HG02943 (cell line): Measurements from ENCODE around the gene TRAF6.

ENCODE experiments used
- ATAC-seq: cut with Tn5 transposase; IDR thresholded peaks from one replicate; pipeline ENCODE4 v1.9.1; 2021; ENCODE audit warnings: mild to moderate bottlenecking, low read depth, moderate library complexity; ENCODE audit not compliant: unreplicated experiment

The TRAF6 gene

DNA sequence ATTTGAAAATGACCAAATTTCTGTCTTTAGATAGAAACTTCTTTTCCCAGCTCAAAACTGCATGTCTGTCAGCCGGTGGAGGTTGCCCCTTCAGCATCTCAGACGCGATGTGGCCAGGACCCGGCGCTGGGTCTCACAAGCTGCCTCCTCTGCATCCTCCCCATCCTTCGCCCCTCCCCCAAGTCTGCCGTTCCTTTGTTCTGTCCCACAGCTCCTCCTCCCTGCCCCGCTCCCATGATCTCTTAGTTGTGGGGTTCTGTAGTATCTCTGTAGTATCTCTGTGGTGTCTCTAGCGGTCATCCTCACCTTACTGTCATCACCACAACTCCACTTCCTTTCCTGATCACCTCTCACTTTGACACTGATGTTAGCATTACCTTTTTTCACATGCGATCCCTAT is 49.9 kb downstream of the TRAF6 start:
- ATAC-seq: no peak

DNA sequence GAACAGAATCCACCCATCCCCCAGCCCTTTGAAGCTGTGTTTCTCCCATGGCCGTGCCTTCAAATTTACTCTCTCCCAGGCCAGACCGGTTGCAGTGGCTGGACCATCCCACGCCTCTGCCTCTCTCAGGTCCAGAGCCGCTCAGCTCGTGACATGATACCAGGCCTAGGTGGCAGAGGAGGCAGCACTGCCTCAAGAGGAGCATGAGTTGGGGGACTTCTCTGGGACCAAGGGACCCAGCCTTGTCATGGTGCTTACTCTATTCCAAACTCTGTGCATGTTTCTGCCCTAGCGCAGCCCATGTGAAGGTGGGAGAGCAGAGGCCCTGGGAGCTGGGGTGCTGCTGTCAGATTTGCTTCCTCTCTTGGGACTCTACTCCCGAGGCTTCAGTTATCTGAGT is 51.0 kb downstream of the TRAF6 start:
- ATAC-seq: no peak

DNA sequence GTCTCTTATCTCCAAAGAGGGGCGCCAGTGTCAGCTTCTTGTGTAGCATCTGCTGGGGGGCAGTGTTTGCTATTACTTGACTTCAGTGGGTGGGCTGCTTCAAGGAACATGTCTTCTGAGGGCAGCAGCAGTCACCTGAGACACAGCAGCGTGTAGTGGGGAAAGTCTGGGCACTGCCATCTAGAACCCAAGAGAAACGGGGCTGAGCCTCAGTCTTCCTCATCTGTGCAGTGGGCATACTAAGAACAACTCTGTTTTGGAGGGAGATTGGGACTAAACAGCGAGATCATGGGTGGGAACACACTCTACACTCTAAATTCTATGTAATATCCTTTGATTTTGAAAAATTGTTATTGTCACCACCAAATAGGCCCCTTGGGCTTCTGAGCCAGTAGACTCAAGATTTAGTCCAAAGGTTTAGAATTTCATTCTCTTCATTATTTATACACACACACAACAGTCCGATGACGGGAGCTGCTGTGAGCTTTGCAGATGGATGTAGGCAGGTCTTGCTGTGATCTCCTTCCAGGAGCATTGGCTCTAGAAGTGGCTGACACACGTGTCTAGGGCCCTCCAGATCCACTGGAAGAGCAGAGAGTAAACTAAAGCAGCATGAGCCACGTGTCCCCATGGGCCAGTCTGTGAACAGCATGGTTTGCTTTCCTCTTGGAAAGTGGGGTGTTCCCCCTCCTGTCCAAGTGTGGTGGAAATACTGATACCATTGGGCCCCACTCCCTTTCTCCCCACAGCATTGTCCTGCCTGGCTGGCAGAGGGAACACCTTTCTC is 51.8 kb downstream of the TRAF6 start:
- no peak for ATAC-seq

DNA sequence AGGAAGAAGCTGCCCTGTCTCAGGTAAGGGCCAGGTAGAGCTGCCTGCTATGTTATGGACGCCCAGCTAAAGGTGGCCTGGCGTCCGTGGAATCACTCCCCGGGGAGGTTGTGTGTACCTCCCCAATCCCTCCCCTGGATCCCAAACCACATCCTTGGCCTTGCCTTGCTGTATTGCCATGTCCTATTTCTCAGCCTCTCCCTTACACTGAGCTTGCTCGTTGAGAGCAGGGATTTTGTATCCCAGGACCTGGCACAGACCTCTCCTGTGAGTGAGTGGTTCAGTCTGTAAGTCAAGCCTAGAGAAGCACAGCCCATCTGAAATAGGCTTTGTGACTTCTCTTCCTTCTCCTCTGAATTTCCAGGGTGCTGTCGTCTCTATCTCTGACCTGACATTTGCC is 53.9 kb downstream of the TRAF6 start:
- no peak for ATAC-seq

DNA sequence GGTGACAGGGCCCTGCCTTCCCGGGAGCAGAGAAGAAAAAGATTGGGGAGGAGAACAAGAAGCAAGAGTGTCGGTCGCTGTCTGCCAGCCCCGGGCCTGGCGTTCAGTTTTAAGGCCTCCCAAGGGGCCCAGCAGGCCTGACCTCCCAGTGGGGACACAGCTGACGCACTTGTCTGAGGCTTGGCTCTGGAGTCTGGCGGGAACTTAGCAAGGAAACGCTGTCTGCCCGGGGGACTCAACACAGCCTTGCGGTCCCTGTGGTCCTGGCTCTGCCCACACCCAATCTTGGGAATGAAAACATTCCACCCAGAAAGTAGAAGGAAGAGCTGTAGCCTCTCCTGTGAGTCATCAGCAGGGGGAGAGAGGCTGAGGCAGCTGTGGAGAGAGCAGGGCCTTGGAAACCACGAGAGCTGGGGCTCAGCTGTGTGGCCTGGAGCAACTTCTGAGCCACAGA is 54.4 kb downstream of the TRAF6 start:
- ATAC-seq: no peak

DNA sequence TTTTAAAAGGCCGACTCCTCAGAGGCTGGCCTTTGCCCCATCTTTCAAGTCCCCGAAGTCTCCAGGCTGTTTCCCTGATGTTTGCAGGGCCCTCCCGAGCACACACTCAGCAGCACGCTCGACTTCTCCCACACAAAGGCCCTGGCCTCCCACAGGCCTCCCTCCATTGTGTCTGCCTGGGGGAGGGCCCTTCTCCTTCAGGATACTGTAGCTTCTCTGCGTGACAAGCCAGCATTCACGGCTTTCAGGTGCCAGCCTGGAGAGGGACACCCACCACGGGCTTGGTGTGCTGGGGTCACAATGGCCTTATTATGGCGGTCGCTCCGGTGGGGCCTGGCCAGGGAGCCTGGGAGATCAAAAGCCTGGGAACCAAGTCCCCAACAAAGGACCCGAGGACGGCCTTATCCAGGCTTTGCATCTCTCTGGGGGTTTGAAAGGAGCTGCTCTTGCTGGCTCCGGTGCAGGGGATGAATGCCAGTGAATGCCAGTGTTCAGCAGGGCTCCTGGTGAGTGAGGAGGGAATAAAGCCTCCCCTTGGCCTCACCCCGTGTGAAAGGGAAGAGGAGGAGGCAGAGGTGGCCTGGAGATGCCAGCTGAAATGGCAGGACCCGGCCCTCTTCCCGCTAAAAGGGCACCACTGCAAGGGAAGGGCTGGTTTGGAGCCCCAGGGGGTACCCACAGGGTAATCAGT is 55.0 kb downstream of the TRAF6 start:
- no peak for ATAC-seq

DNA sequence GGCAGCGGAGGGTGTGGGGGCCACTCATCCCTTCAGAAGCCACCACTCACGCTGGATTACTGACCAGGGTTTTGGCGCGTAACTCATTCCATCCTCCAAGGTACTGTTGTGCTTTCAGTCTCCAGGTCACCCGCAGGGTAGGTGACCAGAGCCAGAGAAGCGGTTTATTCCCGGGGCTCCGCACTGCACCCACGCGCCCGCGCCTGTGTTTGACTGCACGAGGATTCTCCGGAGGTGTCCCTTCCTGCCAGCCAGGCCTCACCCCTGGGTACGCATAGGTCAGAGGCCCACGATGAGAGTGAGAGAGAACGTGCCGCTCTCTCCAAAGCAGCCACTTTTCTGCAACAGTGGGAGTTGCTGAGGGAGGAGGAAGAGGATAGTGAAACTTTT is 55.5 kb downstream of the TRAF6 start:
- no peak for ATAC-seq

DNA sequence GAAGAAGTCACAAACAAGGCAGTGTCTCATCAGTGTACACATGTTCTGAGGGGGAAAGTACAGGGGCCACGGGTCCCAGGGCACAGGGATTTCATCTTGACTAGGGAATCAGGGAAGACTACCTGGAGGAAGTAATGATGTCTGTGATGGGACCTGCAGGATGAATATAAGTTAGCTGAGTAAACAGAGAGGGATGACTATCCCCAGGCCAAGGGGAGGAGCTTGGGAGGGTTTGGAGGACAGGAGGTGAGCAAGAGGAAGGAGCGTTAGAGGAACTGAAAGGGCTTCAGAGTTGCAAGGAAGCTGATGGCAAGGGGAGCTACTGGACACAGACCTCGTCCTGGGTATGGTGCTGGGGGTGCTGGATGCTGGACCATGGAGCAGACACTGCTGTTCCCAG is 56.4 kb downstream of the TRAF6 start:
- no peak for ATAC-seq

DNA sequence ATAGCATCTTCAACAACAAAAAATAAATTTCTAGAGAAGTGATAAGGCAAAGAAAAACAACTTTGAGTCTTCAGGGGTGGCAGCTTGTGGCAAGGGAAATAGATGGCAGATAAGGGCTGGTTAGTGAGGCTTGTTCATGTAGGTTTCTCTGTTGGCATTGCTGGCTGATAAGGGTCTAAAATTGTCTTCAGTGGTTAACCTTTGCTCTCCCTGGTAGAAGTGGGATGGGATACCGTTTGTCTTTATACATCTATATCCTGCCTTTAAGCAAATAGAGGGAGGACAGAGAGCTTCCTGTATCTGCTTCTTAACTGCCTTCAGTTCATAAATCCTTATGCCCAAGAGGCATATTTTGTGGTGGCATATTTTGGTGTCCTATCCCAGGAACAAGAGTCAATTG is 57.1 kb downstream of the TRAF6 start:
- no peak for ATAC-seq

DNA sequence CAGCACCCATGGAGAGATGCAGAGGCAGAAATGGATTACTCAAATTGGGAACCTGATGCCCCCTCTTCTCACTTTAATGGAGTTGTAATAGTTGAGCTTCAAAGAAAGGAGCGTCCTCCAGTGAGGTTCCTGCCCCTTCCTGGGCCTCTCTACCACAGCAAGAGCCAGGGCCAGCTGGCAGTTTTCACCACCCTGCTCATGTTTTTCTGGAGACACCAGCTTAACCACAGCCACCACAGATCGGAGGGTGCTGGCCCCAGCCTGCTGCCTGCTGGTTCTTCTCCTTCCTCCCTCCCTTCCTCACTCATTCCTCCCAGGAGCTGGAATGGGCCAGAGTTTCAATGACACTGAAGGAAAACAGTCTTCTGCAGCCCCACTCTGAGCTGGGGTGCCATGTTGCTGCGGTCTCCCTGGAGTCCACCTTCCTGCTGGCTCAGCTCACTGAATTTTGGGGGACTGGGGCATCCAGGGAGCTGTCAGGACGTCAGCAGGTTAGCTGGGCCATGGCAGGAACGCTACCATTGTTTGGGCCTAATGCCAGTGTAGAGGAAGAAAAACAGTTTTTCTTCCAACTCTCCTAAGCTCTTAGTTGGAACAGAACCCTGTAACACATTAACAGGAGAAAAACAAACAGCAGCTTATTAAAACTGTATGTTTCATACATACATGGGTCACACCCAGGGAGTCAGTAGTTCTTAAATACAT is 57.7 kb downstream of the TRAF6 start:
- ATAC-seq: no peak

DNA sequence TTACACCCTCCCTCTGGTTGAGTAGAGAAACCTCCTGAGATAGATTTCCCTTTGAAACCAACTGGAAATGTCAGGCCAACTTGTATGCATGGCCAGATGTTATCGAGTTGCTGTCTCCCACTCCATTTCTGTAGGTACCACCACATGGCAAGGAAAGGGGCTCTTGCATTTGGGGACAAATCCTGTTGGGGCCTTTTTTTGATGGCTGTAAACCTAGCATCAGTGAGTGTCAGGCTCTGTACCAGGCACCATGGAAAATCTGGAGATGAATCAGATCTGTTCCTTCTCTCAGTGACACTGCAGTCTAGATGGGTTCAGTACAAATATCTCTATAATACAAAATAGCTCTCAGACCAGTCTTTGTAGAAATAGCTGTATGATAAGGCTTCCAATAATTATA is 58.4 kb downstream of the TRAF6 start:
- ATAC-seq: no peak

DNA sequence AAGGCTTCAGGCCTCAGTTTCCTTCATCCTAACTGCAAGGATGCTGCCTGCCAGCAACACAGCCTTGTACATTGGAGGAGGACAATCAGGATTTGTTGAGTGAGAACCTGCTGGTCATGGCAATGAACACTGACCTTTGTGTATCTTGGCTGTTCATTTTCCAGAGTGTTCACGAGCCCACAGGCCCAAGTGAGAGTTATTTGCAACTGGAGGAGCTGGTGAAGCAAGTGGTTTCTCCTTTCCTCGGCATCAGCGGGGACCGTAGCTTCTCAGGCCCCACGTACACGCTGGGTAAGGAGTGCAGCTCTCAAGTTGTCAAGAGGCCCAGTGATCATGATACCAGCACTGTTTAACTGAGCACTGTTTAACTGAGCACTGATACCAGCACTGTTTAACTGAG is 59.0 kb downstream of the TRAF6 start:
- ATAC-seq: no peak

DNA sequence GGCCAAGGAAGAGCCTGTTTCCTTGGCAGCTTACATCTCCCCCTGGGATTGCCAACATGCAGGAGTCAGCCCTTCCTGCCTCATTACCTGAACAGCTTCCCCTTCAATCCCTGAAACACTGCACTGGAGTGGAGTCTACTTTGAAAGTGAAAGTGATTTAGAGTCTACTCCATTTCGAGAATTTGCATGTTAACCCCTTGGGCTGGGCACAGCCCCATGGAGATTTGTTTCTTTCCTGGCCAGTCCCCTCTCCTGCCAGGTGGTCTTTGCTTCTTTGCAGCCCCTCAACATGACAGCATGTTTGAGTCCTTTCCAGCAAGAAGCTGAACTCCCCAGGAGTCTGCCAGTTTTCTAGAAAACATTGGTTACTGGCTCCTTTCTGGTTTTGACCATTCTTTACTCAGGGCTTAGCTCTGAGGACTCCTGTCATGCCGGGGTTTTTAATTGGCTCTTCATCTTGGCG is 59.9 kb downstream of the TRAF6 start:
- no peak for ATAC-seq

DNA sequence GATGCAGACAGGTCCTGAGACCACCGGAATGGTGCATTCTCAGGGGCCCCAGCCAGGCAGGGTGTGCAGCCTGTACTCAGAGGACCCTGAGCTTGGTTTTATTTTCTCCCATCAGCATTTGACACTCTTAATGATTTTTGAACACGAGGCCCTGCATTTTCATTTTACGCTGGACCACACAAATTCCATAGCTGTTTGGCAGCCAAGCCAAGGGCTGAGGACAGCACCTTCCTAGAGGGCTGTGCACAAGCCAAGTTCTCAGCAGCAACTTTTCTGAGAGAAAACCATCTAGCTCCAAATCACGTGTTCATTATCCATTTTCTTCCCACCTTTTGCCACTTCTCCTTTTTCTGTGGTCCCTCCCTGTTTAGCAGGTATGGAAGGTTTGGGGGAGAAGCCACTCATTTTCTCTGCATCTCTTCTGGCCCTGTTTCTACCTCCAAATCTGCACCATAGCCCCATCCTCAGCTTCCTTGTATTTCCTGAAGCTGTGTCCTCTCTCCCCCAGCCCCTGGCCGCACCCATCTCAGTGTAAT is 60.4 kb downstream of the TRAF6 start:
- no peak for ATAC-seq

DNA sequence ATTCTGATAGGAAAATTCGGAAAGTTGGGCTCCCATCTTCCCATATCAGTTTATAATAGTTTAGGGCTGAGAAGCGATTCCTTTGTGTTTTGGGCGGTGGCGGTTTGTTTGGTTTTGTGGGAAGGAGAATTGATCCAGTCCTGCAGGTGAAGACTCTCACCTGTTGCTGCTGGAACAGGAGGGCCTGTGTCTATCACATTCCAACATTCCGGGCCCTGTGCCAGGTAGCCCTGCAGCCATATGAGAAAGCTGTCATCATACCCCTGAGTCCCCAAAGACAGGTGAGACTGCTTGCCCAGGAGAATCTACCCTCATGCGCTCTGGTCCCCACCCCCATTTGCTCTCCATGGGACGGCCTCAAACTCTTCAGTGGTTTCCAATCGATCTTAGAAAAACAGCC is 62.1 kb downstream of the TRAF6 start:
- no peak for ATAC-seq

DNA sequence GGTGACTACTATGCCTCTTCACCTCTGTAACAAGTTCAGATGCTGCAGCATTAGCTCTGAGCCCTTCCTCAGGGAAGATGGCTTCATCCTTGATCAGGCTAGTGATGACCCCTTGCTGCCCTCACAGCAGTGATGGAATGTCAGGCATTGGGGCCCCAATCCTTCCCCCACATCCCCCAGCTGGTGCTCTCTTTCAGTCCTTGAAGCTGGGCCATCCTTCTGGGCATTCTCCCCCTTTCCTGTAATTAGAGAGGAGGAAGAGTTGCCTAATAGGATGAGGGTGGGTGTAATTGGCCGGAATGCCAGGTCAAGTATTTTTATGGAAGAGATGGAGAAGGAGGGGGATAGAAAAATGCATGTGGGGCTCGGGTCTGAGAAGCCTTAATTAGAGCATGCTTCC is 62.6 kb downstream of the TRAF6 start:
- ATAC-seq: no peak

DNA sequence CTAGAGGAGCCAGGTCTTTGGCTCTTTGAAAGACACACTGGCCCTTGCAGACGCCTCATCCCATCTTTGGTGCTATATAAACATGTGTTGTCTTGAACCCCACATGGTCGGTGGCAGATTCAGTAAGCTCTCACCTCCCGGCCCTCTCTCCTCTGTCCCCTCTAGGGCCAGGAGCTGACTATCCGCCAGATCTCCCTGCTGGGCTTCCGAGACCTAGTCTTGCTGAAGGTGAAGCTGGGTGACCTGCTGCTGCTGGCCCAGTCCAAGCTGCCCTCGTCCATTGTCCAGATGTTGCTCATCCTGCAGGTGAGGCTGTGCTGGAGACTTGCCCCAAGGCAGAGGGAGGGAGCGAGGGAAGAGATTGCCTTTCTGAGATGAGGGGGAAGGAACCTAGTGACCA is 63.9 kb downstream of the TRAF6 start:
- ATAC-seq: no peak

DNA sequence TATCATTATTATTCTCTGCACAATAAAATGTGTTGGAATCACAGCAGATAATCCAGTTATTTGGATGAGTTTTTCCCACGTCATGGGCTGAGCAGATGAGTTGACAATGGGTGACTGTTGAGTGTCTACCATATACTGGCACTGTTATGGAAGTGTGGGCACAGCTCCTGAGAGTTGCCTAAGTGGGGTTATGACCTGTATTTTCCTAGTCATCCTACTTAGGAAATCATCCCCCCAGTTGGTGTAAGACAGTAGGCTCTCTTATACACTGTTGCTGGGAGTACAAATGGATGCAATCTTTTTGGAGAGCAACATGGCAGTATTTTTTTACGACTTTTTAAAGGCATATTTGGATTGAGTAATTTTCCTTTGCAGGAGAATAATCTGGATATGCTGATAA is 66.4 kb downstream of the TRAF6 start:
- ATAC-seq: no peak

DNA sequence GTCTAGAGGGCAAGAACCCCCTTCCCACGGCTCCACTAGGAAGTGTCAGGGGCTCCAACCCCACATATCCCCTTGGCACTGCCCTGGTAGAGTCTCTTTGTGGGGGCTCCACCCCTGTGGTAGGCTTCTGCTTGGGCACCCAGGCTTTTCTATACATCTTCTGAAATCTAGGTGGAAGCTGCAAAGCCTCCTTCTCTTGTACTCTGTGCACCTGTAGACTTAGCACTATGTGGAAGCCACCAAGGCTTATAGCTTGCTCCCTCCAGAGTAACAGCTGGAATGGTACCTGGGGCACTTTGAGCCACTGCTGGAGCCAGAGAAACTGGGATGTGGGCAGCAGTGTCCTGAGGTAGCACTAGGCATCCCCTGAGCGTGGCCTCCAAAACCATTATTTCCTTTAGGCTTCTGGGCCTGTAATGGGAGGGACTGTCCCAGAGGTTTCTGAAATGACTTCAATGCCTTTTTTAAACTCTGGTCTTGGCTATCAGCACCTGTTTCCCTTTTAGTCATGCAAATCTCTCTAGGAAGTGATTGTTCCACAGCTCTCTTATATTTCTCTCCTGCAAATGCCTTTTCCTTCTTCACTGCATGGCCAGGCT is 68.4 kb downstream of the TRAF6 start:
- ATAC-seq: no peak

DNA sequence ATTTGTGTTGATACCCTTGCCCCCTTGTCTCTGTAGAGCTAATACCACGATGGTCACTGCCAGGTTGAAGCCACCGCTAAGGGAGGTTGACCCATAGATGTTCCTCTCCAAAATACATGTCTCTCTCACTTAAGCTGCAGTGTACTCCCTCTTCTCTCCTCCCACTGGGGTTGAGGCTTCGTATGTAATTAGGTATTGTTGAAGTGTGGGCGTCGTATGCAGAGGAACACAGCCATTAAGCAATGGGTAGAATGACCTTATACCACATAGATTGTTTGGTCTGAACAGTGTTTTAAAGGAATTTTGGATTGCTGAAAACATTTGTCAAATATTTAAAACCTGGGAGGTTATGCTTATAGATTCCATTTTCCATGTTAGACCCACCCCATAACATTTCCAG is 71.9 kb downstream of the TRAF6 start:
- ATAC-seq: no peak

DNA sequence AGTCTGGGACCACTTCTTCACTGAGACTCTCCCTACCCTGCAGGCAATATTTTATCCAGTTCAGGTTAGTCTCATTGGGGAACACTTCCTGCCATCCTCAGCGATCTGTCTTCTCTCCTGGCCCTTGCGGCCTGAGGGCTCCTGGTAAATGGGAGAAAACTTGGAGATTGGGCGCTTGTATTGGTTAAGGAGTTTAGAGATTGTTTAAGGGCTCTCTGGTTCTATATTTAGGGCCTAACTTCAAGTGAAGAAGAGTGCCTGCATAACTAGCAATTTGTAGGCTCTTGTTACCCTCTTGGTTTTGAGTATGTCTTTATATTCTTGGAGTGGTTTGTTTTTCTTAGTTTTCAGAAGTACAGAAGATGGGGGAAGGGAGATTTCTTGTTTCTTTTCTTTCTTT is 72.7 kb downstream of the TRAF6 start:
- no peak for ATAC-seq
